Glutamatergic neuron (in vitro differentiated cells): ENCODE results near the gene ADAMTS20. TPM values are rescaled to one million over a fixed set of nuclear protein-coding genes. Genes with fewer than 3 reads are reported as not detected.

Source experiments
- DNase-seq: peaks from one replicate; pipeline ENCODE4 v3.0.0; 2022
- H3K27ac Mint-ChIP-seq: one replicate; pipeline ENCODE4 v1.8.0; 2020; ENCODE audit warnings: mild to moderate bottlenecking, mixed read lengths, inconsistent platforms; ENCODE audit not compliant: unreplicated experiment
- H3K27me3 Mint-ChIP-seq: one replicate; pipeline ENCODE4 v1.8.0; 2020; ENCODE audit warnings: mild to moderate bottlenecking, moderate library complexity, mixed read lengths, inconsistent platforms; ENCODE audit not compliant: unreplicated experiment
- H3K36me3 Mint-ChIP-seq: one replicate; pipeline ENCODE4 v1.8.0; 2020; ENCODE audit warnings: mild to moderate bottlenecking, mixed read lengths, inconsistent platforms; ENCODE audit not compliant: unreplicated experiment
- H3K4me1 Mint-ChIP-seq: one replicate; pipeline ENCODE4 v1.8.0; 2020; ENCODE audit warnings: mild to moderate bottlenecking, low read depth, mixed read lengths, inconsistent platforms; ENCODE audit not compliant: unreplicated experiment
- H3K4me3 Mint-ChIP-seq: one replicate; pipeline ENCODE4 v1.8.0; 2020; ENCODE audit warnings: mild to moderate bottlenecking, mixed read lengths, inconsistent platforms; ENCODE audit not compliant: unreplicated experiment
- H3K9me3 Mint-ChIP-seq: one replicate; pipeline ENCODE4 v1.8.0; 2020; ENCODE audit warnings: mild to moderate bottlenecking, moderate library complexity, mixed read lengths, inconsistent platforms; ENCODE audit not compliant: unreplicated experiment
- total RNA-seq: library from RNA; stranded (reverse); fragmentation: NEBNext Ultra II Directional; extraction: Animal tissue kit (Norgen Biotek cat#: 25700); gene quantifications from one replicate; pipeline ENCODE4 v1.2.1, GENCODE V29; 2021; ENCODE audit not compliant: unreplicated experiment
- TF ChIP-seq, protein P1 (sequence below): fragments of 200-600 bp; sonication (generic); IDR thresholded peaks from one replicate; pipeline ENCODE4 v1.5.0; 2021; ENCODE audit not compliant: partially characterized antibody, unreplicated experiment

ADAMTS20 gene
- total RNA-seq, 1 donor from 2014 or later, result 7.0 TPM

DNA sequence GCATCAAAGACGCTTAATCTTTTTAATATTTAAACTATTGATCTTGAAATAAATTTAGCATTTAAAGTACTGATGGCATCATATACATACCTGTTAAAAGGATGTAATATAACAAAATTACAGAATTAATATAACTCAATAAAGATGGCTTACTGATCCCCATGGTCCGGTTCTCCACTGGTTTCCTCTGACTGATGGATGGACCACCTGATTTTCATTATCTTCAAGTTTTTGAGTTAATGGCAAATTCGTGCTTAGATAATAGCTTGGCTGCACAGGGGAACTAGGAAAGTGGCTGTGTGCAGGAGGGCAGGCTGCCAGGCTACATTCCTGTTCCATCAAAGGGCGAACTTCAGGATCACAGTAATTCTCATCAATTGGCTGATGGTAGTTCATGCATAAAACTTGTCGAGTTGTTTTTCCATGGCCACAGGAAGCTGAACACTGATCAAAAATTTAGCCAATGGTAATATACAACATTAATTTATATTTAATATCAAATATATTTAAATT is 123.9 kb downstream of the ADAMTS20 start:
- H3K9me3 Mint-ChIP-seq, result no peaks in the 10 kb centered on the region
- H3K27ac Mint-ChIP-seq, result no peak overlapping the region
- TF ChIP-seq, protein P1, sequence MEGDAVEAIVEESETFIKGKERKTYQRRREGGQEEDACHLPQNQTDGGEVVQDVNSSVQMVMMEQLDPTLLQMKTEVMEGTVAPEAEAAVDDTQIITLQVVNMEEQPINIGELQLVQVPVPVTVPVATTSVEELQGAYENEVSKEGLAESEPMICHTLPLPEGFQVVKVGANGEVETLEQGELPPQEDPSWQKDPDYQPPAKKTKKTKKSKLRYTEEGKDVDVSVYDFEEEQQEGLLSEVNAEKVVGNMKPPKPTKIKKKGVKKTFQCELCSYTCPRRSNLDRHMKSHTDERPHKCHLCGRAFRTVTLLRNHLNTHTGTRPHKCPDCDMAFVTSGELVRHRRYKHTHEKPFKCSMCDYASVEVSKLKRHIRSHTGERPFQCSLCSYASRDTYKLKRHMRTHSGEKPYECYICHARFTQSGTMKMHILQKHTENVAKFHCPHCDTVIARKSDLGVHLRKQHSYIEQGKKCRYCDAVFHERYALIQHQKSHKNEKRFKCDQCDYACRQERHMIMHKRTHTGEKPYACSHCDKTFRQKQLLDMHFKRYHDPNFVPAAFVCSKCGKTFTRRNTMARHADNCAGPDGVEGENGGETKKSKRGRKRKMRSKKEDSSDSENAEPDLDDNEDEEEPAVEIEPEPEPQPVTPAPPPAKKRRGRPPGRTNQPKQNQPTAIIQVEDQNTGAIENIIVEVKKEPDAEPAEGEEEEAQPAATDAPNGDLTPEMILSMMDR, result no peak
- H3K36me3 Mint-ChIP-seq, result no peaks in the 10 kb centered on the region
- H3K4me3 Mint-ChIP-seq, result no peak overlapping the region
- H3K4me1 Mint-ChIP-seq, result no peaks in the 10 kb centered on the region
- no peaks in the 10 kb centered on the region for H3K27me3 Mint-ChIP-seq
- no peak for DNase-seq

DNA sequence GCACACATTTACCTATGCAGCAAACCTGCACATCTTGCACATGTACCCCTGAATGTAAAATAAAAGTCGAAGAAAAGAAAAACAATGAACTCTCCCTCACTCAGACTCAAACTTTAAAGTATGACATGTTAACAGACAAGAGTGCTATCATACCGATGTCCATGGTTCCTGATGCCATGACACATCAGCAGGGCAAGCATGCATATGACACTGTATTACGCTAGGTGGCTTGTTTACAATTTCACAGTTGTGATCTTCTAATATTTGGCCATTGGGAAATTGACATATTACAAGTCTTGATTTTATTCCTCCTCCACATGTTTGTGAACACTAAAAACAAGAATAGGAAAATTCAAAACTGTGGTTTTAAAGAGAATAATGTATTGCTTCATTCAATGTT is 126.6 kb downstream of the ADAMTS20 start:
- Mint-ChIP-seq H3K27me3 (no peaks in the 10 kb centered on the region), H3K9me3 (no peaks in the 10 kb centered on the region), H3K36me3 (no peaks in the 10 kb centered on the region), H3K4me3 (no peak overlapping the region), H3K4me1 (no peaks in the 10 kb centered on the region), H3K27ac (no peak overlapping the region)
- TF ChIP-seq, protein P1, result no peak
- DNase-seq, result no peak

- no peak overlapping the region for H3K27ac Mint-ChIP-seq
- H3K4me3 Mint-ChIP-seq, result no peak overlapping the region
- H3K36me3 Mint-ChIP-seq, result no peaks in the 10 kb centered on the region
- no peaks in the 10 kb centered on the region for H3K4me1 Mint-ChIP-seq
- TF ChIP-seq, protein P1, result no peak
- H3K9me3 Mint-ChIP-seq, result peaks cover 2% of the 10 kb centered on the region
- DNase-seq, result no peak
- no peaks in the 10 kb centered on the region for H3K27me3 Mint-ChIP-seq
Measured at GRCh38 chr12:43416981-43417380, 135.0 kb downstream of the ADAMTS20 start.

DNA sequence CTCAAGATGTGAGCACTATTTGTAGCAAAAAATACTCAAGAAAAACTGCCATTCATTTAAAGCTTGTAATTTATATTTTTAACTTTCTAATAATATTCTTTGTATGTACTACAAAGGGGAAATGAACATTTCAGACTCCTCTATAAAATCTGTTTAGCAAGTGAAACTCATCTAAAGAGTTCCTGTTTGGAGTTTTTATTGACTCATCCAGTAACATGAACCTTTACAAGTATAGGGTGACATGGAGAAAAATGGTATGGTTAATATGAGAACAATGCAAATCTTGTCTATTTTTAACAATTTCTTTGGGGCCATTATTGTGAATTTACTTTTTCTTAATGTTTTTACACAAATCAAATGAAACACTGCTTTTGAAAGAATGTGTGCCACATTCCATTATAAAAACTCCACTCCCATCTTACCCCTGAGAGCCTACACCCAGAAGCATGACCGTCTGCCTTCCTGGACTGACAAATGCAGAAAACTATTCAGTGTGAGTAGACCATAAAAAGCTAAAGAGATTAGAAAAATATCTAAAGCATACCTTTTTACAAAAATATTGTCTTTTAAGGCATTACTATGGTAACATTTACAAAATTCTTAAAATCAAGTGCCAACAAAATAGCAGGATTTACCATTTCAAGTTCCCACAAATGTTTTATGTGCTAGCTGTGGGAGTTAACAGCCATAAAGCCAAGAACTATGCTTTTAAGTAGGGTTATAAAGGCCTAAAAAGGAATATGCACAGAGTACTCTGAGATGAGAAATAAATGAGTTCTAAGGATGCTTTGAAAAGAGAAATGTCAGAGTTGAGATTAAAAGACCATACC is 144.0 kb downstream of the ADAMTS20 start:
- Mint-ChIP-seq H3K27ac (no peak overlapping the region), H3K36me3 (no peaks in the 10 kb centered on the region), H3K4me1 (no peaks in the 10 kb centered on the region), H3K4me3 (no peak overlapping the region), H3K27me3 (no peaks in the 10 kb centered on the region), H3K9me3 (no peaks in the 10 kb centered on the region)
- TF ChIP-seq, protein P1, result no peak
- DNase-seq, result no peak

GRCh38 chr12:43406801-43407200 is 145.2 kb downstream of the ADAMTS20 start:
- TF ChIP-seq, protein P1, result no peak
- no peak for DNase-seq
- H3K9me3 Mint-ChIP-seq, result no peaks in the 10 kb centered on the region
- H3K36me3 Mint-ChIP-seq, result no peaks in the 10 kb centered on the region
- H3K27ac Mint-ChIP-seq, result no peak overlapping the region
- H3K27me3 Mint-ChIP-seq, result no peaks in the 10 kb centered on the region
- H3K4me3 Mint-ChIP-seq, result no peak overlapping the region
- no peaks in the 10 kb centered on the region for H3K4me1 Mint-ChIP-seq
